Hippocampal formation (tissue), 2 donors: ENCODE results near the gene TPM4.
A peak's percentile ranks its signal among the peaks of the same experiment; 100 is the strongest.
"Not testable (repeated sequence)": the region's sequence is repeated elsewhere in the genome, so short reads cannot be mapped to it uniquely, and the experiment has no call there.

Source experiments
- DNase-seq, 2 donors: peaks; one replicate each; lab custom pipeline; 2025; lab: John Stamatoyannopoulos, UW

The TPM4 gene

GRCh38 chr19:16098821-16099220 lies 22.5 kb downstream of the TPM4 start:
- no peak for DNase-seq

- DNase-seq, result not testable (repeated sequence)
These were observed 23.1 kb downstream of the TPM4 start for GRCh38 chr19:16099314-16099965.

- DNase-seq, result no peak
These were observed 24.2 kb downstream of the TPM4 start for GRCh38 chr19:16100524-16100923.

- no peak for DNase-seq
These were observed 28.4 kb downstream of the TPM4 start for GRCh38 chr19:16104722-16105121.

- DNase-seq, result no peak
These were observed 29.8 kb downstream of the TPM4 start for GRCh38 chr19:16106121-16106520.

- DNase-seq, result peak; percentile 98 to 99
These were observed 35.0 kb downstream of the TPM4 start, which contains the start of gene RAB8A for GRCh38 chr19:16111160-16111908. Gene RAB8A (plus strand): TSS chr19:16111889. CDS start chr19:16111902, 13 bp downstream.

GRCh38 chr19:16111909-16112752 lies 35.8 kb downstream of the TPM4 start:
- DNase-seq, result no peak

GRCh38 chr19:16112778-16113177 lies 36.5 kb downstream of the TPM4 start:
- no peak for DNase-seq

GRCh38 chr19:16113727-16114126 lies 37.4 kb downstream of the TPM4 start:
- no peak for DNase-seq

- DNase-seq, result peak in 1 of 2 donors; percentile 41
These were observed 39.2 kb downstream of the TPM4 start for GRCh38 chr19:16115301-16116039.

- DNase-seq, result no peak
These were observed 39.8 kb downstream of the TPM4 start for GRCh38 chr19:16116067-16116466.

GRCh38 chr19:16117594-16118033 lies 41.3 kb downstream of the TPM4 start:
- DNase-seq, result no peak

GRCh38 chr19:16118489-16119033 lies 42.3 kb downstream of the TPM4 start:
- DNase-seq, result peak in 1 of 2 donors; percentile 15

GRCh38 chr19:16119075-16119857 lies 43.0 kb downstream of the TPM4 start:
- not testable (repeated sequence) for DNase-seq

GRCh38 chr19:16121141-16121540 lies 44.8 kb downstream of the TPM4 start:
- no peak for DNase-seq

- no peak for DNase-seq
These were observed 45.7 kb downstream of the TPM4 start for GRCh38 chr19:16121967-16122366.

- no peak for DNase-seq
These were observed 48.7 kb downstream of the TPM4 start for GRCh38 chr19:16124953-16125352.

- DNase-seq, result no peak
These were observed 49.6 kb downstream of the TPM4 start for GRCh38 chr19:16125737-16126495.

- DNase-seq, result no peak
These were observed 50.8 kb downstream of the TPM4 start for GRCh38 chr19:16127080-16127479.
